H1 (cell line): ENCODE measurements around the gene TMEM17. TPM values are rescaled to one million over a fixed set of nuclear protein-coding genes. Genes with fewer than 3 reads are reported as not detected.

Source experiments
- CBX8 ChIP-seq: fragments of 300-800, 300-1000 bp; sonication (generic); IDR thresholded peaks from 2 replicates; pipeline ENCODE4 v1.7.1; 2016; ENCODE audit warnings: low read depth, low read length, borderline replicate concordance
- TEAD4 ChIP-seq: IDR thresholded peaks from 2 replicates; pipeline ENCODE4 v1.6.1; 2012; ENCODE audit warnings: low read depth, low read length, inconsistent platforms, mixed read lengths
- polyA plus RNA-seq, 7 experiments: library from polyadenylated mRNA; depleted of rRNA in 3 of 7; stranded (reverse) in 5 of 7; unstranded in 2 of 7; fragments of >200 nt in 5 of 7; fragments of 200-250 nt in 2 of 7; gene quantifications; 1 replicate in 5 of 7; 2 replicates in 1 of 7; 4 replicates in 1 of 7; pipeline versions ENCODE4 v1.2.1 to v1.2.3, GENCODE V29; 2011 to 2013; ENCODE audit warnings: missing spikeins in 2 of 7, mixed read lengths in 2 of 7
- total RNA-seq: library from RNA; stranded (reverse); fragmentation: NEBNext Ultra II Directional; extraction: Animal tissue kit (Norgen Biotek cat#: 25700); gene quantifications from 2 replicates; pipeline ENCODE4 v1.2.1, GENCODE V29; 2021

Gene TMEM17
- total and polyA plus RNA-seq, 2 of the 8 experiments (the other 6 are each of a cell fraction or from before 2014, with no cell fraction given): 0.69 to 1.2 TPM

GRCh38 chr2:62554440-62554839 is 48.4 kb upstream of the TMEM17 start (continued):
- TF ChIP-seq CBX8 (no peak), TEAD4 (no peak)
